ENCODE measurements around the gene CPLX3.

DNA sequence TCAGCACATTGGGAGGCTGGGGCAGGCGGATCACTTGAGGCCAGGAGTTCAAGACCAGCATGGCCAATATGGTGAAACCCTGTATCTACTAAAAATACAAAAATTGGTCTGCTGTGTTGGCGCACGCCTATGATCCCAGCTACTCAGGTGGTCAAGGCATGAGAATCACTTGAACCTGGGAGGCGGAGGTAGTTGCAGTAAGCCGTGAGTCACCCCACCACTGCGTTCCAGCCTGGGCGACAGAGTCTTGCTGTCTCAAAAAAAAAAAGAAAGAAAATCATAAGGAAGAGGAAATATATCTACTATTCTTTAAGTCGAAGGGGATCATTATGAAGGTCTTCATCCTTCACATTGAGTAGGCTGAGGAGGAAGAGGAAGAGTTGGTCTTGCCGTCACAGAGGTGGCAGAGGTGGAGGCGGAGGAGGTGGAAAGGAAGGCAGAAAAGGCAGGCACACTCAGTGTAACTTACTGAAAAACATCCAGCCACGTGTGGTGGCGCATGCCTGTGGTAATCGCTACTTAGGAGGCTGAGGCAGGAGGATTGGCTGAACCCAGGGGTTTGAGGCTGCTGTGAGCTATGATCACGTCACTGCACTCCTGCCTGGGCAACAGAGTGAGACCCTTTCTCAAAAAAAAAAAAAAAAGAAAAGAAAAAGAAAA, 30.3 kb upstream of the CPLX3 start:
- TF ChIP-seq EP300 (IDR thresholded peaks at IDR 0.05; ENCODE audit: borderline replicate concordance): no peak
- TF ChIP-seq CEBPB (IDR thresholded peaks at IDR 0.05): no peak
- no peak for TF ChIP-seq FOXM1 (IDR thresholded peaks at IDR 0.05; ENCODE audit: borderline replicate concordance, low read depth)
- no peak for TF ChIP-seq TCF12 (IDR thresholded peaks at IDR 0.05; ENCODE audit: low read depth)
- TF ChIP-seq CREB1 (IDR thresholded peaks at IDR 0.05; ENCODE audit: low read depth): no peak
- TF ChIP-seq YY1 (IDR thresholded peaks at IDR 0.05; ENCODE audit: low read depth): no peak
- TF ChIP-seq RAD21 (IDR thresholded peaks at IDR 0.05; ENCODE audit: low read depth): no peak
